RKO (cell line): ENCODE data around the gene CLASRP.
"Not testable (repeated sequence)": the region's sequence is repeated elsewhere in the genome, so short reads cannot be mapped to it uniquely, and the experiment has no call there.

ENCODE experiments used
- DNase-seq: peaks from one replicate; pipeline ENCODE4 v3.0.0-alpha.2; 2016; ENCODE audit warnings: low spot score

CLASRP gene

GRCh38 chr19:45103508-45104319 lies 64.9 kb downstream of the CLASRP start:
- no peak for DNase-seq

GRCh38 chr19:45104658-45105349 lies 66.0 kb downstream of the CLASRP start:
- DNase-seq = no peak

- DNase-seq = not testable (repeated sequence)
These were observed 67.5 kb downstream of the CLASRP start for GRCh38 chr19:45106363-45106762.

DNA sequence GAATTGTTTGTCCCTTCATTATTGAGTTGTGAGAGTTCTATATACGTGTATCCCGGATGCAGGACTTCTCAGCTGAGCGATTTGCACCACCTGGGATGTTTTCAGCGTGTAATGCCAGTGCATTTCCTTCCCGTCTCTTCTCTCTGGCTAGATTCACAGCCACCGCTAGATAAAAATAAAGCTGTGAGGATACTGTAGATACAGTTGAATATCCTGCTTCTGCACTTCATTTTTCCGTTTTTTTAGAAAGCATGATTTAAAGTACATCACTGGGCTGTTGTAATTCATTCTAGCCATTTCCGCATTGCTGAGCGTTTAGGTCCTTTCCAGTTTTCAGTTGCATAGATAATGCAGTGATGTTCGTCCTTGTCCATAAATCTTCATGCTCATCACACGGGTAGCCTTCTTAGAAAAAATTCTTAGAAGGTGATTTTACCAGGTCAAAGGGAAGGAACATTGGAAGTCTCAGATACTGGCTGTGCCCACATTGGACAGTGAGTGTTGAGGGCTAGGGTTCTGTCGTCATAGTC lies 68.8 kb downstream of the CLASRP start:
- no peak for DNase-seq

- DNase-seq = no peak
These were observed 72.0 kb downstream of the CLASRP start for GRCh38 chr19:45110851-45111266.

- DNase-seq = no peak
These were observed 73.4 kb downstream of the CLASRP start for GRCh38 chr19:45112111-45112827.

DNA sequence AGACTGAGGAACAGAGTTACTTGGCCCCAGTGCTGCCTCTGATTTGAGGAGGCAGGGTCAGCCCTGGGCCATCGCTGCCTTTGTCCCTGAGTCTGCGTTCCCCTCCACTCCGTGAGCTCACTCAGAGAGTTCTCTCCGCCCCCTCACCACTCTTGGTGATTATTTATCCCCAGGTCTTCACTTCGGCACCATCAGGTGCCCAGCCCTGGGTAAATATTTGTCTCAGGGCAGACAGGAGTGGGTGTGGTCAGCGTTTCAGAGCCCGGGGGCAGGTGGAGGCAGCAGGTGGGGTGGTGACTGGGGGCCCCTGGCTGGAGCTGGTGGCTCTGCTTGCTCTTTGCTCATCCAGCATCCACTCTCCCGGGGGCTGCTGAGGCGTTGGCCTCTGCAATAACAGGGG lies 74.8 kb downstream of the CLASRP start:
- DNase-seq = no peak

- no peak for DNase-seq
These were observed 75.3 kb downstream of the CLASRP start for GRCh38 chr19:45114116-45114515.

DNA sequence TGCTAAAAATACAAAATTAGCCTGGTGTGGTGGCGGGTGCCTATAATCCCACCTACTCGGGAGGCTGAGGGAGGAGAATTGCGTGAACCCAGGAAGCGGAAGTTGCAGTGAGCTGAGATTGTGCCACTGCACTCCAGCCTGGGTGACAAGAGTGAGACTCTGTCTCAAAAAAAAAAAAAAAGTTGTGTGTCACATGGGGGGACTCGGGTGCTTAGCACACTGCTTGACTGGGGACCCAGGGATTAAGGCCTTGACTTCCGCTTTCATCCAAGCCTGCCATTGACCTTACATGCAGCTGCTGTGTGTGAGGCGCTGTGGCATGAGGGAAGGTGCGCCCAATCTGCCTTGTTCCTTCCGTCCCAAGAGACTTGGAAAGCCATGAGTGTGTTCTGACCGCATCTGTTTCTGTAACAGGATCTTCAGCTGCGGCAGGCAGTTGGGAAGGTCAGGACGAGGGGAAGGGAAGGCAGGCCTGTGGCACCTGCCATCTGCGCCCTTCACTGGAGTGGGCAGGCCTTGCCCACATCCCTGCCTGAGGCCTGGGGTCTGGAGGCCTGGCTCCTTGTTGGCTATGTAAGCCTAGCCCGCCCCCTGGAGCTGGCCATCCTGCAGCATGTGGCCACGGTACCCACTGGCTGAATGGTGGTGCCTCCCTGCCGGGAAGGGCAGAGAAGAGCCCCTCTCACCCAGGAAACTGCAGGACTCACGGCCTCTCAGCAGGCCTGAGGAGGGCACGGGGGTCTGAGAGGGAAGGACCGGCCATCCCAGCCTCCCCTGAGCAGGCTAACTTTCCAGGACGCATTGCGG lies 77.2 kb downstream of the CLASRP start:
- DNase-seq = no peak

DNA sequence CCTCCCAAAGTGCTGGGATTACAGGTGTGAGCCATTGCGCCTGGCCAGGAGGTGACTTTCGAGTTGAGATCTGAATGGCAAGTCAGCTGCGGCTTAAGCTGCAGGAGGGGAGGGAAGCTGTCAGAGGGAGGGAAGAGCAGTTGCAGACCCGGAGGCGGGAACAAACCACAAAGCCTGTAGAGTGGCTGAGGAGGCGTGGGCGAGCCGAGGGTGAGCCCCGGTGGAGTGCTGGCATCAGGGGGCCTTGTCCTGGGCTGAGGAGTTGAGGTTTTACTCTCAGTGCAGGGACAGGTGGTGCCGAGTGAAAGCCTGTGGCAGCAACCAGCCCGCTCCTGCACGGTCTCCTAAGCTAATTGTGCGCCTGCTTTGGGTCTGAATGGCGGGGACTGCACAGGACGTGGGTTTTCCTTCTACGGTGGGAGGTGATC lies 78.3 kb downstream of the CLASRP start:
- no peak for DNase-seq

DNA sequence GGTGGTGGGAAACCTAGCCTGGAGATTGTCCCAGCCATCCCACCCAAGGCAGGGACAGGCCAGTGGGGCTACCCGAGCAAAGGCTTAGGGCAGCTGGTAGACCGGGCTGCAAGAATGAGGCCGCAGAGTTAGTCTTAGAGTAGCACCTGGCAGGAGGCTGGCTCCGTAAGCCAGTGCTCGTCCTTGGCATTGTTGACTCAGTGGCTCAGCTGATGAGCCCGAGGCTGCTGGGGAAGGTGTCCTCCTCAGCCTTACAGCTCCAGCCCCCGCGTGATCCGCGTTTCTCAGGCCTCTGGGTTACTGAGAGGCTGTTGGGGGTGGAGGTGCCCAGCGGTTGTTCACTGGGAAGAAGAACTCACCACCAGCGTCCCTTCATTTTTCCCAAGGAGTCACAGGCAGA lies 78.8 kb downstream of the CLASRP start:
- no peak for DNase-seq

DNA sequence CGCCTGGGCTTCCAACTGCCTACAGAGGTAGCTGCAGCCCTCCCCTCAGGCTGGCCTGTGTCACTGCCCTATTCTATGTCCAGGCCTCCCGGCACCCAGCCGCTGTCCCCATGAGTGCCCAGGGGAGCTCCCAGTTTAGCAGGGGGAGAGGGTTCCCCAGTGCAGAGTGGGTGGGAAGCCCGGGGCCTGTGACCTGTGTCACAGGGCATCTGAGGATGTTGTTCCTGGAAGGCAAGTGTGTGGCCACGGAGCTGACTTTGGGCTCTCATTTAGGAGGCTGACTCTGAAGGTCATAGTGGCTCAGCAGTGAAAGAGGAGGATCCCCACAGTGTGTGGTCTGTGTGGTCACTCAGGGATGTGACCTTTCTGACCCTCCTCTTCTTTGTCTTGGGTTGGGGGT lies 79.3 kb downstream of the CLASRP start:
- DNase-seq = no peak

DNA sequence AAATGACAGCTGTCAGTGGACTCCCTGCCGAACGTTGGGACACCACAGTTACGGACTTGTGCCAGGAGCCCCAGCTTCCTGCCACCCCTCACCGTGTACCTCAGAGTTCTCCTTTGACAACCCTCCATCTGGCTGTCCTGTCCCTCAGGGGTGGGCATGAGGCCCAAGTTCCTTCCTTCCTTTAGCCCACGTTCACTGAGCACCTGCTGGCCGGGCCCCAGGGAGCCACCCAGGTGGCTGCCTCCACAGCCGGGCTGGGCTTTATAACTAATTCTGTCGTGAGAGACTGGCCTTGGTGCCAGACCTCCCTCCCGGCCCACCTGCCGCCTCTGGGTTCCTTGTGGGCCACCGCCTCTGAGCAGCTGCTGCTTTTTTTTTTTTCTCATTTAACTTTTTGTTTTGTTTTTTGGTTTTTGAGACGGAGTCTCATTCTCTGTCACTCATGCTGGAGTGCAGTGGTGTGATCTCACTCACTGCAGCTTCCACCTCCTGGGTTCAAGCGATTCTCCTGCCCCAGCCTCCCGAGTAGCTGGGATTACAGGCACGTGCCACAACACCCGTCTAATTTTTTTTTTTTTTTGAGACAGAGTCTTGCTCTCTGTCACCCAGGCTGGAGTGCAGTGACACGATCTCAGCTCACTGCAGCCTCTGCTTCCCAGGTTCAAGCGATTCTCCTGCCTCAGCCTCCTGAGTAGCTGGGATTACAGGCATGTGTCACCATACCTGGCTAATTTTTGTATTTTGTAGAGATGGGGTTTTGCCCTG lies 79.9 kb downstream of the CLASRP start:
- DNase-seq = not testable (repeated sequence)

- DNase-seq = no peak
These were observed 80.7 kb downstream of the CLASRP start for GRCh38 chr19:45119582-45119981.
